Inflammatory macrophage treated with lipopolysaccharide for 4 hours (primary cell): ENCODE data around the gene SYNGR2.
"Not testable (repeated sequence)": the region's sequence is repeated elsewhere in the genome, so short reads cannot be mapped to it uniquely, and the experiment has no call there.

Source experiments
- DNase-seq: peaks from one replicate; pipeline ENCODE4 v3.0.0-alpha.2; 2020

Gene SYNGR2

GRCh38 chr17:78130437-78131101 is 37.8 kb upstream of the SYNGR2 start, which contains the start of gene TMC8:
TSS of gene TMC8 (plus strand) at chr17:78130771. CDS start at chr17:78131589, 818 bp downstream.
- DNase-seq, result peak; percentile 52

- DNase-seq, result no peak
Measured at GRCh38 chr17:78131172-78132083, 37.0 kb upstream of the SYNGR2 start.

GRCh38 chr17:78132084-78132676 is 36.2 kb upstream of the SYNGR2 start:
- DNase-seq, result no peak

GRCh38 chr17:78132767-78133178 is 35.6 kb upstream of the SYNGR2 start:
- DNase-seq, result no peak

GRCh38 chr17:78133179-78133951 is 35.0 kb upstream of the SYNGR2 start:
- DNase-seq, result no peak

- DNase-seq, result peak; percentile 58
Measured at GRCh38 chr17:78133971-78134898, 34.1 kb upstream of the SYNGR2 start.

- no peak for DNase-seq
Measured at GRCh38 chr17:78134899-78135385, 33.4 kb upstream of the SYNGR2 start.

- peak; percentile 43 for DNase-seq
Measured at GRCh38 chr17:78135858-78136500, 32.4 kb upstream of the SYNGR2 start.

- DNase-seq, result no peak
Measured at GRCh38 chr17:78137392-78138203, 30.8 kb upstream of the SYNGR2 start.

- no peak for DNase-seq
Measured at GRCh38 chr17:78138204-78139060, 29.9 kb upstream of the SYNGR2 start.

- DNase-seq, result not testable (repeated sequence)
Measured at GRCh38 chr17:78139861-78140168, 28.6 kb upstream of the SYNGR2 start.

GRCh38 chr17:78140169-78141051 is 28.0 kb upstream of the SYNGR2 start:
- peak; percentile 96 for DNase-seq

GRCh38 chr17:78141437-78142118 is 26.8 kb upstream of the SYNGR2 start:
- DNase-seq, result no peak

GRCh38 chr17:78142119-78142861 is 26.1 kb upstream of the SYNGR2 start:
- no peak for DNase-seq

- no peak for DNase-seq
Measured at GRCh38 chr17:78143214-78144146, 24.9 kb upstream of the SYNGR2 start.
